ENCODE measurements around the gene TNFRSF1A.

DNA sequence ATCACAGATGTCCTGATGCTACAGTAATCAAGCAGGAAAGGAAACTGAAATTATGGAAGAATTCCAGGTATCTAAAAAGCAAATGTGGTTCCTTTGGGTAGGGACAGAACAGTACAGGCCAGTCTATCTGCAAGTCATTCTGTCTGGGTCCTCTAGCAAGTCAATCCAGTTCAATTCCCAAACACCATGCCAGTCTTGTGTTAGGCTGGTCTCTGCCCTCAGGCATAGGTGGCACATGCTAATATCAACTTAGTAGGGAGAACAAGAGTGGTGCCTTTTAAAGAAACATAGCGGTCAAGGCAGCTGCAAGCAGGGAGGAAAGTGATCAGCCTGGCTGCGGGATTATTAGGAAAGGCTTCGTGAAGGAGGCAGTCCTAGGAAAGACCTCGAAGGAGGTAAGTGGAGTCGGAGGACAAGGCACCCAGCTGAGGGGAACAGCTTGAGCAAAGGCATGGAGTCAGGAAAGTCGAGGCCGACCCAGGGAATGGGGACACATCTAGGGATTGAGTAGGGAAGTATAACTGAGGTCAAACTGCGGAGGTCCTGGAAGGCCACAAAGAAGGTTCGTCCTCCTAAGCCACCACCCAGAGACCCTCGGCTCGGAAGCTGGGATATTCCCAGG, 35.2 kb downstream of the TNFRSF1A start:
- no peak for TF ChIP-seq POLR2A (IDR thresholded peaks at IDR 0.05; ENCODE audit: low read depth, low read length)
- TF ChIP-seq POLR2AphosphoS5 (IDR thresholded peaks at IDR 0.05; ENCODE audit: low read depth, low read length), result no peak
- no peak for TF ChIP-seq TAF1 (IDR thresholded peaks at IDR 0.05; ENCODE audit: low read depth, low read length)
- TF ChIP-seq PAX5 (IDR thresholded peaks at IDR 0.05; ENCODE audit: insufficient read depth, low read length, severe bottlenecking), result no peak

All from GM12891 (cell line).